ENCODE data around the gene PPP2R2B. TPM values are rescaled to one million over a fixed set of nuclear protein-coding genes. Genes with fewer than 3 reads are reported as not detected.

PPP2R2B gene
- total RNA-seq, 1 experiment from 2014 or later, result 20.3 TPM

DNA sequence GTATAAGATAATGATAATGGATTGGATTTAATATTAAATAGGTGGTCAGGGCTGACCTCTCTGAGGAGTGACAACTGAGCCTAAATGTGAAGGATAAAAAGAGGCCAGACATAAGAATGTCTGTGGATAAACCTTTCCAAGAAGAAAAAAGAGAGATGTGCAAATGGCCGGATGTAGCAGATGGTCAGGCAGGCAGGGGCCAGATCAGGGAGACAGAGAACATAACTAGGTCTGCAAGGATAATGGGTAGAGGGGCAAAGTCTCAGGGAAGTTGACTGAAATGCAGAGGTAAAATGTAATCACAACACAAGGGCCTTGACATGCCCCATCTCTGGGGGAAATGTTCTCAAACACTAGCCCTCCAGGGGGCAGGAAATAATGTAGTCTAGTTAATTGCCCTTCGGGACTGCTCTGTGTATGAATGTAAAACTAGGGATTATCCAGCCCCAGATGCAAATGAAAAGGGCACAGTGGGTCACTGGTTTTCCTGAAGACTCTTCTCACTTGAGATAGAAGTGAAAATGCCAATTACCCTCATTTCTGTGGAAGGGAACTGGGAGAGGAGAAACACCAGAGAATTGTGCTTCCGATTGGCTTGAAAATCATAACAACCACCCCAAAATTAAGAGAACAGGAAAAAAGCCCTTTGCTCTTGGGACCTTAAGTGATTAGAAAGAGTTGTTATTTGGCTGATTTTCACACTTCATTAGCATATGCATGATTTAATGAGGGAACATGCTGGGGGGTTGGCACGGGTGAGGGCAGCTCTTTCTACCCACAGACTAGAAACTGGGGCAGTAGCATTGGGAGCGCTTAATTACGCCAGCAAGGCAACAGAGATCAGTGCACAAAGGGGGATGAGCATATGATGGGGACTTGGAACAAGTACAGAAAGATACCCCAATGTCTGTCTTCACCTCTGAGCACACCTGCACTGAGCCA, 88.6 kb downstream of the PPP2R2B start (continued):
- TF ChIP-seq, protein P1, sequence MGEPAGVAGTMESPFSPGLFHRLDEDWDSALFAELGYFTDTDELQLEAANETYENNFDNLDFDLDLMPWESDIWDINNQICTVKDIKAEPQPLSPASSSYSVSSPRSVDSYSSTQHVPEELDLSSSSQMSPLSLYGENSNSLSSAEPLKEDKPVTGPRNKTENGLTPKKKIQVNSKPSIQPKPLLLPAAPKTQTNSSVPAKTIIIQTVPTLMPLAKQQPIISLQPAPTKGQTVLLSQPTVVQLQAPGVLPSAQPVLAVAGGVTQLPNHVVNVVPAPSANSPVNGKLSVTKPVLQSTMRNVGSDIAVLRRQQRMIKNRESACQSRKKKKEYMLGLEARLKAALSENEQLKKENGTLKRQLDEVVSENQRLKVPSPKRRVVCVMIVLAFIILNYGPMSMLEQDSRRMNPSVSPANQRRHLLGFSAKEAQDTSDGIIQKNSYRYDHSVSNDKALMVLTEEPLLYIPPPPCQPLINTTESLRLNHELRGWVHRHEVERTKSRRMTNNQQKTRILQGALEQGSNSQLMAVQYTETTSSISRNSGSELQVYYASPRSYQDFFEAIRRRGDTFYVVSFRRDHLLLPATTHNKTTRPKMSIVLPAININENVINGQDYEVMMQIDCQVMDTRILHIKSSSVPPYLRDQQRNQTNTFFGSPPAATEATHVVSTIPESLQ (CRISPR knock-in tag; IDR thresholded peaks at IDR 0.05), result no peak
- TF ChIP-seq, protein P2, sequence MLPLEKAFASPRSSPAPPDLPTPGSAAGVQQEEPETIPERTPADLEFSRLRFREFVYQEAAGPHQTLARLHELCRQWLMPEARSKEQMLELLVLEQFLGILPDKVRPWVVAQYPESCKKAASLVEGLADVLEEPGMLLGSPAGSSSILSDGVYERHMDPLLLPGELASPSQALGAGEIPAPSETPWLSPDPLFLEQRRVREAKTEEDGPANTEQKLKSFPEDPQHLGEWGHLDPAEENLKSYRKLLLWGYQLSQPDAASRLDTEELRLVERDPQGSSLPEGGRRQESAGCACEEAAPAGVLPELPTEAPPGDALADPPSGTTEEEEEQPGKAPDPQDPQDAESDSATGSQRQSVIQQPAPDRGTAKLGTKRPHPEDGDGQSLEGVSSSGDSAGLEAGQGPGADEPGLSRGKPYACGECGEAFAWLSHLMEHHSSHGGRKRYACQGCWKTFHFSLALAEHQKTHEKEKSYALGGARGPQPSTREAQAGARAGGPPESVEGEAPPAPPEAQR (CRISPR knock-in tag; IDR thresholded peaks at IDR 0.05), result no peak
- TF ChIP-seq, protein P3, sequence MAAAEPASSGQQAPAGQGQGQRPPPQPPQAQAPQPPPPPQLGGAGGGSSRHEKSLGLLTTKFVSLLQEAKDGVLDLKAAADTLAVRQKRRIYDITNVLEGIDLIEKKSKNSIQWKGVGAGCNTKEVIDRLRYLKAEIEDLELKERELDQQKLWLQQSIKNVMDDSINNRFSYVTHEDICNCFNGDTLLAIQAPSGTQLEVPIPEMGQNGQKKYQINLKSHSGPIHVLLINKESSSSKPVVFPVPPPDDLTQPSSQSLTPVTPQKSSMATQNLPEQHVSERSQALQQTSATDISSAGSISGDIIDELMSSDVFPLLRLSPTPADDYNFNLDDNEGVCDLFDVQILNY (CRISPR knock-in tag; IDR thresholded peaks at IDR 0.05), result no peak
- TF ChIP-seq KAT7 (CRISPR knock-in tag; IDR thresholded peaks at IDR 0.05; ENCODE audit: borderline replicate concordance) (no peak), ZNF138 (CRISPR knock-in tag; conservative IDR thresholded peaks at IDR 0.05) (no peak), NR3C1 (CRISPR knock-in tag; conservative IDR thresholded peaks at IDR 0.05; ENCODE audit: low read depth) (no peak), FOXJ3 (CRISPR knock-in tag; IDR thresholded peaks at IDR 0.05; ENCODE audit: borderline replicate concordance) (no peak), ZNF396 (CRISPR knock-in tag; IDR thresholded peaks at IDR 0.05; ENCODE audit: borderline replicate concordance) (no peak), CREM (CRISPR knock-in tag; IDR thresholded peaks at IDR 0.05) (no peak), ESRRA (CRISPR knock-in tag; IDR thresholded peaks at IDR 0.05; ENCODE audit: borderline replicate concordance) (no peak), RORB (CRISPR knock-in tag; IDR thresholded peaks at IDR 0.05) (no peak), GABPB1 (CRISPR knock-in tag; IDR thresholded peaks at IDR 0.05) (no peak)
- TF ChIP-seq, protein P4, sequence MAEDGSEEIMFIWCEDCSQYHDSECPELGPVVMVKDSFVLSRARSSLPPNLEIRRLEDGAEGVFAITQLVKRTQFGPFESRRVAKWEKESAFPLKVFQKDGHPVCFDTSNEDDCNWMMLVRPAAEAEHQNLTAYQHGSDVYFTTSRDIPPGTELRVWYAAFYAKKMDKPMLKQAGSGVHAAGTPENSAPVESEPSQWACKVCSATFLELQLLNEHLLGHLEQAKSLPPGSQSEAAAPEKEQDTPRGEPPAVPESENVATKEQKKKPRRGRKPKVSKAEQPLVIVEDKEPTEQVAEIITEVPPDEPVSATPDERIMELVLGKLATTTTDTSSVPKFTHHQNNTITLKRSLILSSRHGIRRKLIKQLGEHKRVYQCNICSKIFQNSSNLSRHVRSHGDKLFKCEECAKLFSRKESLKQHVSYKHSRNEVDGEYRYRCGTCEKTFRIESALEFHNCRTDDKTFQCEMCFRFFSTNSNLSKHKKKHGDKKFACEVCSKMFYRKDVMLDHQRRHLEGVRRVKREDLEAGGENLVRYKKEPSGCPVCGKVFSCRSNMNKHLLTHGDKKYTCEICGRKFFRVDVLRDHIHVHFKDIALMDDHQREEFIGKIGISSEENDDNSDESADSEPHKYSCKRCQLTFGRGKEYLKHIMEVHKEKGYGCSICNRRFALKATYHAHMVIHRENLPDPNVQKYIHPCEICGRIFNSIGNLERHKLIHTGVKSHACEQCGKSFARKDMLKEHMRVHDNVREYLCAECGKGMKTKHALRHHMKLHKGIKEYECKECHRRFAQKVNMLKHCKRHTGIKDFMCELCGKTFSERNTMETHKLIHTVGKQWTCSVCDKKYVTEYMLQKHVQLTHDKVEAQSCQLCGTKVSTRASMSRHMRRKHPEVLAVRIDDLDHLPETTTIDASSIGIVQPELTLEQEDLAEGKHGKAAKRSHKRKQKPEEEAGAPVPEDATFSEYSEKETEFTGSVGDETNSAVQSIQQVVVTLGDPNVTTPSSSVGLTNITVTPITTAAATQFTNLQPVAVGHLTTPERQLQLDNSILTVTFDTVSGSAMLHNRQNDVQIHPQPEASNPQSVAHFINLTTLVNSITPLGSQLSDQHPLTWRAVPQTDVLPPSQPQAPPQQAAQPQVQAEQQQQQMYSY (CRISPR knock-in tag; IDR thresholded peaks at IDR 0.05), result no peak
- TF ChIP-seq, protein P5, sequence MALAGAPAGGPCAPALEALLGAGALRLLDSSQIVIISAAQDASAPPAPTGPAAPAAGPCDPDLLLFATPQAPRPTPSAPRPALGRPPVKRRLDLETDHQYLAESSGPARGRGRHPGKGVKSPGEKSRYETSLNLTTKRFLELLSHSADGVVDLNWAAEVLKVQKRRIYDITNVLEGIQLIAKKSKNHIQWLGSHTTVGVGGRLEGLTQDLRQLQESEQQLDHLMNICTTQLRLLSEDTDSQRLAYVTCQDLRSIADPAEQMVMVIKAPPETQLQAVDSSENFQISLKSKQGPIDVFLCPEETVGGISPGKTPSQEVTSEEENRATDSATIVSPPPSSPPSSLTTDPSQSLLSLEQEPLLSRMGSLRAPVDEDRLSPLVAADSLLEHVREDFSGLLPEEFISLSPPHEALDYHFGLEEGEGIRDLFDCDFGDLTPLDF (CRISPR knock-in tag; IDR thresholded peaks at IDR 0.05), result no peak
- TF ChIP-seq, protein P6, sequence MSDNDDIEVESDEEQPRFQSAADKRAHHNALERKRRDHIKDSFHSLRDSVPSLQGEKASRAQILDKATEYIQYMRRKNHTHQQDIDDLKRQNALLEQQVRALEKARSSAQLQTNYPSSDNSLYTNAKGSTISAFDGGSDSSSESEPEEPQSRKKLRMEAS (CRISPR knock-in tag; IDR thresholded peaks at IDR 0.05), result no peak
- TF ChIP-seq, protein P7, sequence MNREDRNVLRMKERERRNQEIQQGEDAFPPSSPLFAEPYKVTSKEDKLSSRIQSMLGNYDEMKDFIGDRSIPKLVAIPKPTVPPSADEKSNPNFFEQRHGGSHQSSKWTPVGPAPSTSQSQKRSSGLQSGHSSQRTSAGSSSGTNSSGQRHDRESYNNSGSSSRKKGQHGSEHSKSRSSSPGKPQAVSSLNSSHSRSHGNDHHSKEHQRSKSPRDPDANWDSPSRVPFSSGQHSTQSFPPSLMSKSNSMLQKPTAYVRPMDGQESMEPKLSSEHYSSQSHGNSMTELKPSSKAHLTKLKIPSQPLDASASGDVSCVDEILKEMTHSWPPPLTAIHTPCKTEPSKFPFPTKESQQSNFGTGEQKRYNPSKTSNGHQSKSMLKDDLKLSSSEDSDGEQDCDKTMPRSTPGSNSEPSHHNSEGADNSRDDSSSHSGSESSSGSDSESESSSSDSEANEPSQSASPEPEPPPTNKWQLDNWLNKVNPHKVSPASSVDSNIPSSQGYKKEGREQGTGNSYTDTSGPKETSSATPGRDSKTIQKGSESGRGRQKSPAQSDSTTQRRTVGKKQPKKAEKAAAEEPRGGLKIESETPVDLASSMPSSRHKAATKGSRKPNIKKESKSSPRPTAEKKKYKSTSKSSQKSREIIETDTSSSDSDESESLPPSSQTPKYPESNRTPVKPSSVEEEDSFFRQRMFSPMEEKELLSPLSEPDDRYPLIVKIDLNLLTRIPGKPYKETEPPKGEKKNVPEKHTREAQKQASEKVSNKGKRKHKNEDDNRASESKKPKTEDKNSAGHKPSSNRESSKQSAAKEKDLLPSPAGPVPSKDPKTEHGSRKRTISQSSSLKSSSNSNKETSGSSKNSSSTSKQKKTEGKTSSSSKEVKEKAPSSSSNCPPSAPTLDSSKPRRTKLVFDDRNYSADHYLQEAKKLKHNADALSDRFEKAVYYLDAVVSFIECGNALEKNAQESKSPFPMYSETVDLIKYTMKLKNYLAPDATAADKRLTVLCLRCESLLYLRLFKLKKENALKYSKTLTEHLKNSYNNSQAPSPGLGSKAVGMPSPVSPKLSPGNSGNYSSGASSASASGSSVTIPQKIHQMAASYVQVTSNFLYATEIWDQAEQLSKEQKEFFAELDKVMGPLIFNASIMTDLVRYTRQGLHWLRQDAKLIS (CRISPR knock-in tag; IDR thresholded peaks at IDR 0.05; ENCODE audit: borderline replicate concordance), result no peak
- TF ChIP-seq, protein P8, sequence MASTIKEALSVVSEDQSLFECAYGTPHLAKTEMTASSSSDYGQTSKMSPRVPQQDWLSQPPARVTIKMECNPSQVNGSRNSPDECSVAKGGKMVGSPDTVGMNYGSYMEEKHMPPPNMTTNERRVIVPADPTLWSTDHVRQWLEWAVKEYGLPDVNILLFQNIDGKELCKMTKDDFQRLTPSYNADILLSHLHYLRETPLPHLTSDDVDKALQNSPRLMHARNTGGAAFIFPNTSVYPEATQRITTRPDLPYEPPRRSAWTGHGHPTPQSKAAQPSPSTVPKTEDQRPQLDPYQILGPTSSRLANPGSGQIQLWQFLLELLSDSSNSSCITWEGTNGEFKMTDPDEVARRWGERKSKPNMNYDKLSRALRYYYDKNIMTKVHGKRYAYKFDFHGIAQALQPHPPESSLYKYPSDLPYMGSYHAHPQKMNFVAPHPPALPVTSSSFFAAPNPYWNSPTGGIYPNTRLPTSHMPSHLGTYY (CRISPR knock-in tag; IDR thresholded peaks at IDR 0.05), result no peak
- TF ChIP-seq, protein P9, sequence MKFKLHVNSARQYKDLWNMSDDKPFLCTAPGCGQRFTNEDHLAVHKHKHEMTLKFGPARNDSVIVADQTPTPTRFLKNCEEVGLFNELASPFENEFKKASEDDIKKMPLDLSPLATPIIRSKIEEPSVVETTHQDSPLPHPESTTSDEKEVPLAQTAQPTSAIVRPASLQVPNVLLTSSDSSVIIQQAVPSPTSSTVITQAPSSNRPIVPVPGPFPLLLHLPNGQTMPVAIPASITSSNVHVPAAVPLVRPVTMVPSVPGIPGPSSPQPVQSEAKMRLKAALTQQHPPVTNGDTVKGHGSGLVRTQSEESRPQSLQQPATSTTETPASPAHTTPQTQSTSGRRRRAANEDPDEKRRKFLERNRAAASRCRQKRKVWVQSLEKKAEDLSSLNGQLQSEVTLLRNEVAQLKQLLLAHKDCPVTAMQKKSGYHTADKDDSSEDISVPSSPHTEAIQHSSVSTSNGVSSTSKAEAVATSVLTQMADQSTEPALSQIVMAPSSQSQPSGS (CRISPR knock-in tag; IDR thresholded peaks at IDR 0.05; ENCODE audit: borderline replicate concordance, low read depth), result no peak
